Eye (tissue), 1 donor: ENCODE data around the gene GSTO1.

Experiments used
- DNase-seq: peaks from one replicate; pipeline ENCODE4 v3.0.0-alpha.2; 2015

The GSTO1 gene

GRCh38 chr10:104277785-104278184 is 23.1 kb downstream of the GSTO1 start:
- DNase-seq, result no peak

- no peak for DNase-seq
Measured at GRCh38 chr10:104279550-104280259, 25.0 kb downstream of the GSTO1 start.

- no peak for DNase-seq
Measured at GRCh38 chr10:104281694-104282093, 27.0 kb downstream of the GSTO1 start.

- DNase-seq, result no peak
Measured at GRCh38 chr10:104284846-104285245, 30.2 kb downstream of the GSTO1 start.

- no peak for DNase-seq
Measured at GRCh38 chr10:104286939-104287338, 32.2 kb downstream of the GSTO1 start.

- DNase-seq, result no peak
Measured at GRCh38 chr10:104288355-104288754, 33.7 kb downstream of the GSTO1 start.

- peak; percentile 96 for DNase-seq
Measured at GRCh38 chr10:104291439-104291951, 36.8 kb downstream of the GSTO1 start.

- DNase-seq, result no peak
Measured at GRCh38 chr10:104293011-104293410, 38.3 kb downstream of the GSTO1 start.

GRCh38 chr10:104293781-104294321 is 39.2 kb downstream of the GSTO1 start:
- DNase-seq, result no peak

- DNase-seq, result no peak
Measured at GRCh38 chr10:104296687-104297436, 42.2 kb downstream of the GSTO1 start.

GRCh38 chr10:104297697-104298660 is 43.3 kb downstream of the GSTO1 start:
- DNase-seq, result no peak

GRCh38 chr10:104299031-104299904 is 44.6 kb downstream of the GSTO1 start:
- DNase-seq, result no peak

GRCh38 chr10:104300002-104300735 is 45.5 kb downstream of the GSTO1 start:
- no peak for DNase-seq

GRCh38 chr10:104300736-104301292 is 46.1 kb downstream of the GSTO1 start:
- DNase-seq, result peak; percentile 80

- no peak for DNase-seq
Measured at GRCh38 chr10:104301907-104302690, 47.4 kb downstream of the GSTO1 start.

- DNase-seq, result no peak
Measured at GRCh38 chr10:104303594-104304355, 49.1 kb downstream of the GSTO1 start.

- no peak for DNase-seq
Measured at GRCh38 chr10:104304356-104304745, 49.7 kb downstream of the GSTO1 start.

- DNase-seq, result no peak
Measured at GRCh38 chr10:104304927-104305326, 50.2 kb downstream of the GSTO1 start.

- DNase-seq, result peak; percentile 52
Measured at GRCh38 chr10:104306897-104307296, 52.2 kb downstream of the GSTO1 start.
